CD4-positive, alpha-beta T cell treated with Interleukin-4 for 4 hours (primary cell): ENCODE measurements around the gene POLRMT.
"Not testable (repeated sequence)": the region's sequence is repeated elsewhere in the genome, so short reads cannot be mapped to it uniquely, and the experiment has no call there.

ENCODE experiments used
- DNase-seq: peaks from one replicate; pipeline ENCODE4 v3.0.0-alpha.2; 2020

POLRMT gene

GRCh38 chr19:646779-647565 is 13.6 kb upstream of the POLRMT start:
- DNase-seq, result no peak

DNA sequence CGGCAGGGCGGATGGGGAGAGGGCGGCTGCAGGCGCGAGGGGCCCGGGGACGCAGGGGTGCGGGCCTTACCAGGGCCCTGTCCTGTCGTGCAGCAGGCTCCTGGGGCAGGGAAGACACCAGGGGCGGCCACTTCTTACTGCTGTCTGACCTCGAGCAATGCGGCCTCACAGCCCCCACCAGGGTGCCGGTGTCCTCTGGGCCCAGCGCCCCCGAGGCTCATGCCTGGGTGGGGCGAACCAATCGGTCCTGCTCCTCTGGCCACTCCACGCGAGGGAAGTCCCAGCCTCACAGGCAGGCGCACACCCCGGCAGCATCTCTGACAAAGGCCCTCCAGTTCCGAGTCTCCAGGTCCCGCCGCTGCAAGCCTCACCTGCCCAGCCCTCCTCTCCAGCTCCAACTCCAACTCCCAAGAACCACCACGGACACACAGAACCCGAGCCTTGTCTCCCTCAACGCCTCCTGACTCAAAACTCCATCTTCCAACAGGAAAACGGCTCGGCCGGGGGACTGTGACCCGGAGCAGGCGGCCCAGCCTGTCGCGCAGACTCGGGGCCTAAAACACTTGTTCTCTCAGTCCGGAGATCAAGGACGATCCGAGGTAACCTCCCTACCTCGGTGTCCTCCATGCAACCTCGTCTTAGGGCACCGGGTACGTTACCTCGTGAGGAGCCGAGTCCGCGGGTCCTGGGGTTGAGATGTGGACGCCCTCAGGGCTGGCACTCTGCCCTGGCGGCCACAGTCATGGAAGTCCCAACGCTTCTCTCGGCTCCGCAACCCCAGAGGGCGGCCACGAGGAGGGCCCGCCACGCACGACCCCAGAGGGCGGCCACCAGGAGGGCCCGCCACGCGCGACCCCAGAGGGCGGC is 12.8 kb upstream of the POLRMT start:
- no peak for DNase-seq

GRCh38 chr19:644789-645188 is 11.5 kb upstream of the POLRMT start:
- DNase-seq, result no peak

DNA sequence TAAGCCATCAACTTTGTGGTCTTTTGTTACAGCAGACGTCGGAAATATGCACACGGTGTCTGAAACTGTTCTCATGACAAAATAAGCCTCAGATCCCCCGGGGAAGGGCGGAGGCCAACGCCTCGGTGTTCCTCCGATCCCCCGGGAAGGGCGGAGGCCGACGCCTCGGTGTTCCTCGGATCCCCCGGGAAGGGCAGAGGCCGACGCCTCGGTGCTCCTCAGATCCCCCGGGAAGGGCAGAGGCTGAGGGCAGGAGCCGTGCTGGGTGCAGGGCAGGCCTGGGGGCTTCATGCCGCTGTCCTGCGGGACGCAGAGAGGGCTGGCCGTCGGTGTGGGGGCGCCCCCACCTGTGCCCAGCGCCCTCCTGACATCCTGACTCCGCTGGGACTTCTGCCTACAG is 11.0 kb upstream of the POLRMT start:
- no peak for DNase-seq

GRCh38 chr19:643736-644135 is 10.4 kb upstream of the POLRMT start:
- DNase-seq, result no peak

- no peak for DNase-seq
Observed at GRCh38 chr19:642767-643727, 9.7 kb upstream of the POLRMT start.

DNA sequence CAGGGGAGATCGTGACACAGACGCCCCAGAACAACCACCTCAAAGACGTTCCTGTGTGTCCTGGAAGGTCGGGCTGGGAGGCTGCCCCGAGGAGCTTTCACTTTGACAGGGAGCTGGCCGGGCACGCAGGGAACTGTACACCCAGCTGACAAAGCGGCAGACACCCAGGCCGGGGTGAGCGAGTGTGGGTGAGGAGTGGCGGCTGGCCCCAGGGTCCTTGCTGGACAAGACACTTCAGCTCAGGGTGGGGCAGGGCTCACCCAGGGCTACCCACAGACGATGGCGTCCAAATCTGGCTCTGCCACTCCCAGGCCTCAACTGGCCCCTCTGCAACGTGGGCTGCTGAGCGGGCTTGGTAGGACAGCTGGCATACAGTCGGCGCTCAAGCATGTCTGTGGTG is 8.4 kb upstream of the POLRMT start:
- DNase-seq, result no peak

GRCh38 chr19:640606-641189 is 7.4 kb upstream of the POLRMT start:
- DNase-seq, result no peak

DNA sequence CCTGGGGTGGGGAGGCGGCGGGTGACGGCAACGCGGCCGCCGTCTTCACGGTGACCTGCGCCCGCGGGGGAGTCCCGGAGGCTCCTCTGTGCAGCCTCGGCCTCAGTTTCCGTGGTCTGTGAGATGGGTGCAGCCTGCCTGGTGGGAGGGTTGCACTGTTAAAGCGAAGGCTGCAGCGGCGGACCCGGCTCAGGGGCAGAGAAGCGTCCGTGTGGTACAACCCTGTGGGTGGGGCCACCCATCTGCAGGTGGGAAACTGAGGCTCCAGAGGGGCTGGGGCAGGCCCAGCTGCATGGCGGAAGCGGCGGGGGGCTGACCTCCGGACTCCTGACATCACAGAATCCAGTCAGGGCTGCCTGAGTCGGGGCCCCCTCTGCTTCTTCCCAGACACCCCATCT is 6.8 kb upstream of the POLRMT start:
- no peak for DNase-seq

DNA sequence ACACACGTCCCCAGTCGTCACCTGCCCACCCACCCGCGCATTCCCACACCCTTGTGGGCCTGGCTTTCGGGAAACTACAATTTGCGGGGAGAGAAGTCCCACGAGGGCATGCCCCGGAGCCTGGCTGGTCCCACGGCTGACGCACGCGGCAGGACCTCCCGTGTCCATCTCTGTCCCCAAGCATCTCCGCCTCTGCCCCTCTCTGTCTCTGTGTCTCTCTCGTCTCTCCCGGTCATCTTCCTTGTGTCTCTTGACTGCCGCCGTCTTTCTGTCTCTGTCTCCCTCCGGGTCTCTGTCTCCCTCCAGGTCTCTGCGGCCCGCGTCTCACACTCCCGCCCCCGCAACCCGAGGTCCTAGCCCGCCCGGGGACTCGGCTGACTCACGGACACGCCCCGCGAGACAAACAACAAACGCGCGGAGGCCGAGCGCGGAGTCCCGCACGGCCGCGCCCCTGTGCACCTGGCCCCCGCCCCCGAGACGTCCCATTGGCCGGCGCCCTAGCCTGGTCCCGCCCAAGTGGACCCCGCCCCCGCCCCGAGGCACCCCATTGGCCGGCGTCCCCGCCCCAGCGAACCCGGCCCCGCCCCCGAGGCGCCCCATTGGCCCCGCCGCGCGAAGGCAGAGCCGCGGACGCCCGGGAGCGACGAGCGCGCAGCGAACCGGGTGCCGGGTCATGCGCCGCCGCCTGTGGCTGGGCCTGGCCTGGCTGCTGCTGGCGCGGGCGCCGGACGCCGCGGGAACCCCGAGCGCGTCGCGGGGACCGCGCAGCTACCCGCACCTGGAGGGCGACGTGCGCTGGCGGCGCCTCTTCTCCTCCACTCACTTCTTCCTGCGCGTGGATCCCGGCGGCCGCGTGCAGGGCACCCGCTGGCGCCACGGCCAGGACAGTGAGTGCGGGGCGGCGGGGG is 6.2 kb upstream of the POLRMT start, which contains the start of gene FGF22:
TSS of gene FGF22 (plus strand) at position 627 of the 908 bp plus-strand sequence. CDS start at position 674, 47 bp downstream.
- peak; percentile 94 for DNase-seq

DNA sequence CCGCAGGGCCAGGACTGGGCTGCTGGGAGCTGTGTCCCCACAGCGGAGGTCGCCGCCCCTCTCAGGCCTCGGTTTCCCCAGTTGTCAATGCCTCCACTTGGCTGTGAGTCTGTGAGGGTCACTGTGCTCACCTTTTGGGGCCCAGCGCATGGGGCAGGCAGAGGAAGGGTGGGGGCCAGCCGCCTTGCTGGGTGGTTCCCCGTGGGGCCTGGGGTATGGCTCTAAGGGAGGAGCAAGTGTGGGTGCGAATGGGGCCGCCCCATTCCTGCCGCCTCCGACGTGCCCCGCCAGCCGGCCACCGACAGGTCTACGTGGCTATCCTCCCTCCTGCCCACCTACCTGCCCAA is 5.5 kb upstream of the POLRMT start:
- DNase-seq, result no peak

DNA sequence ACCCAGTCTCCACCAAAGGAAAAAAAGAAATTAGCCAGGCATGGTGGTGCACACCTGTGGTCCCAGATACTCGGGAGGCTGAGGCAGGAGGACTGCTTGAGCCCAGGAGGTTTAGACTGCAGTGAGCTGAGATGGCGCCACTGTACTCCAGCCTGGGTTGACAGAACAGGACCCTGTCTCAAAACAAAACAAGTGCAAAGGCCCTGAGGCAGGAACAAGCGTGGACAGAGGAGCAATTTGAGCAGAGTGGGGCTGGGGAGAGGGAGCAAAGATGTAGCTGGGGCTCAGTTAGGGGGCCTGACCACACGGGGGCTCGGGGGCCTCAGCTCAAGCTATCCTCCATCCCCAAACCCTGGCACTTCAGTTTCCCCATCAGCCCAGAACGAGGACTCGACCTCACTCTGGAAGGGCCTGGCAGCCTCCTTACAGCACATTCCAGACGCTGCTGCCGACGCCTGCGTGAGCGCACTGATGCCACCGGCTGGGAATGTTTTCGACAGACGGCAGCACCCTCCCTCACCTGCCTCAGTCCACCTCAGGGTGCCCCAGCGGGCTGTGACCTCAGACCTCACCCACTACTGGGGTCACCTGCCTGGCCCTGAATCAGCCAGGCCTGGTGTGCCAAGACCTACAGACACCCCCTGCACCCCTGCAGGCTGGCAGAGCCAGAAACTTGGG is 1.8 kb upstream of the POLRMT start:
- no peak for DNase-seq

GRCh38 chr19:633786-634639 is 676 bp upstream of the POLRMT start:
- DNase-seq, result no peak

DNA sequence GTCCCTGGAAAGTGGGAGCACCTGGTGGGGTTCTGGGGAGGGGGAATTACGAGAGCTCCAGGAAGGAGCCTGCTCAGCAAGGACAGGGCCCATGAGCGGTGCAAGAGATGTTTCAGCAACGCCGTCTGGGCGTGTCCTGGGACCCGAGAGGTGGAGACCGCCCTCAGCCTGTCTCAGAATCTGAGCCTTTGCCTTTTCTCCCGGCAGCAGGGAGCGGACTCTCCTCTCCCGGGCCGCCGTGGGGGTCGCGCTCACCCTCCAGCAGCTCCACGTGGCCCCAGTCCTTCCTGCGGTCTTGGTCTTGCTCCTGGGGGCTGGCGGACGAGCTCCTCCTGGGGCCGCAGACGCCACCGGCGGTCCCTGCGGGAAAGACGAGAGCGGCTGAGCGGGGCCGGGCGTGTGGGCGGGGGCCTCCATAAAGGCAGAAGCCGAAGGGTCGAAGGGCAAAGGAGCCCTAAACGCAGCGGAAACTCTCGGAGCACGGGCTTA is 714 bp downstream of the POLRMT start:
- no peak for DNase-seq

DNA sequence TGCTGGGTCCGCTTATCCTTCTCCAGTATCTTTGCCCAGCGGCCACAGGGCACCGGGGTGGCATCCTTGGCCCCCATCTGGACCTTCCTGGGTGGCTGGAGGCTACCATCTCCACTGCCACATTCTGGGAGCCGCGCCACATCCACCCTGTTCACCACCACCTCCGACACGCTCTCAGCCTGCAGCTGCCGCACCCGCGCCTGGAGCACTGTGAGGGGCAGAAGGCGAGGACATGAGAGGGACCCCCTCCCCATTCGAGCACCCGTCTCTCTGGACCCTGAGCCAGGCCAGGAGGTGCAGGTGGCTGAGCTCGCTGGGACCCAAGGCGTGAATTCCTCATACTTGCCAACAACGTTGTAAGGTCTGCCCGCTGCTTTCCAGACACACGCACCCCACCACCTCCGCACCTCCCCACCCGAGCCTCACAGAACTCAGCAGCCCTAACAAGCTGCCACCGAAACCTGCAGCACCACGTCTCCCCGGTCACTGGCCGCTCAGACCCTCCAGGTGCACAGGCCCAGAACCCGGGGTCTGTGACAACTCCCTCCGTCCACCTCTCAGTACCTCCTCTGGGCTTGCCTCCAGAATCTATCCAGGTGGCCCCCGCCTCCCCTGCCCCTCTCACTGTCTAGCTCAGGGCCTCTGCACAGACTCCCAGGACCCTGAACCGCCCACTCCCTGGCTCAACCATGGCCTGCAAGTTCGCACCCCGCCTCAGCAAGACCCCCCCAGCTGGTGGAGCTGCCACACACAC is 3.2 kb downstream of the POLRMT start:
- no peak for DNase-seq

DNA sequence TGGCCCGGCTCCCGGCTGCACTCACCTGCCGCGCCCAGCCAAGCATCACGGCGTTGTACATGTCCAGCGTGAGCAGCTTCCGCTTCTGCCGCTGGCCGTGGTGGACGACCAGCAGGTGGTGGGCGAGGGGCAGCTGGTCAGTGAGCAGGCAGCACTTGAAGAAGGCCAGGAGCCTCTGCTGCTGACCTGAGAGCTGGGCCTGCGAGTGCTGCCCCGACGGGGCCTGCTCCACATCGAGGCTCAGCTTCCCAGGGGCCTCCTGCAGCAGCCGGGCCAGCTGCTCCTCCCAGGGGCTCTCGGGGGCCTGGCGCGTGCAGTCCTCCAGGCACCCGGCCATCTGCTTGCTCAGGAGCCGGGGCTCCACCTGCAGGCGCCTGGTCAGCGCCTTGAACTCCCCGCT is 3.8 kb downstream of the POLRMT start:
- DNase-seq, result not testable (repeated sequence)

- DNase-seq, result no peak
Observed at GRCh38 chr19:628168-628567, 5.2 kb downstream of the POLRMT start.

- not testable (repeated sequence) for DNase-seq
Observed at GRCh38 chr19:626566-626965, 6.8 kb downstream of the POLRMT start.

DNA sequence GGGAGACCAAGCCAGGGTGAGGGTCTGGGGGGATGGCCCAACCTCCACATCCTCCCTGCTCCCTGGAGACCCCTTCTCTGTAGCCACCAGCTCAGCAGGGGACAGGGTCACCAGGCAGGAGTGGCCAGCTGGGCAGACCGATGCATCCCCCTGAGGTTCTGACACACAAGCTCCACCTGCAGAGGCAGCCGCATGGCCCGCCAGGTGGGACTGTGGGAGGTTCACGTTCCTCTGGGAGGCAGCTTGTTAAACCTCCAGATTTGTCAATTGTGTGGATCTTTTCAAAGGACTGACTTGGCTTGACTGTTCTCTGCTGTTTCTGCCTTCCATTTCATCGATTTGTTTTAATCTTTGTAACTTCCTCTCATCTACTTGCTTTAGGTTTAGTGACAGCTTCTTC is 8.1 kb downstream of the POLRMT start:
- DNase-seq, result no peak
